OCI-LY3 (cell line): Measurements from ENCODE around the gene CFAP44.

Source experiments
- EZH2phosphoT487 ChIP-seq: fragments of 200-600 bp; shearing (Covaris generic); IDR thresholded peaks from 2 replicates; pipeline ENCODE4 v1.6.1; 2018; ENCODE audit warnings: antibody characterized with exemption, mixed run types, low read depth
- TF ChIP-seq, protein P1 (sequence below): fragments of 200-600, 300-600 bp; sonication (generic); IDR thresholded peaks from 2 replicates; pipeline ENCODE4 v1.5.1; 2014; ENCODE audit warnings: antibody characterized with exemption, low read length, low read depth

DNA sequence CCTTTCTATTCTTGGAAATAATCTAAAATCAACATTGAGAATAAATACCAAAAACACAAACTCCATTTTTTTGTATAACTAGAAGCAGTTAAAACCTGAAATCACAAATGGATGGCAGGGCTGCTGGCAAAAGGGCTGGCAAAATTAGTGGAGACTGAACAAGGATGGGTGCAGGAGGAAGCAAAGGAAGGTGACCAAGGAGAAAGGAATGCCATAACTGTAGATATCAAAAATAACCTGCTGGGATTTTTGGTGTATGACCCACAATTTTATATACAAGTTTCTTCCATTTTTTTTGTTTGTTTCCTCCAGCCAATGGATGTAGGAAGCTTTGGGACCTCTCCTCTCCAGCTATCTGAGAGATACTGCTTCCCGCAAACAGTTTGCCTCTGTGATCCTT lies 12.7 kb downstream of the CFAP44 start:
- TF ChIP-seq, protein P1, sequence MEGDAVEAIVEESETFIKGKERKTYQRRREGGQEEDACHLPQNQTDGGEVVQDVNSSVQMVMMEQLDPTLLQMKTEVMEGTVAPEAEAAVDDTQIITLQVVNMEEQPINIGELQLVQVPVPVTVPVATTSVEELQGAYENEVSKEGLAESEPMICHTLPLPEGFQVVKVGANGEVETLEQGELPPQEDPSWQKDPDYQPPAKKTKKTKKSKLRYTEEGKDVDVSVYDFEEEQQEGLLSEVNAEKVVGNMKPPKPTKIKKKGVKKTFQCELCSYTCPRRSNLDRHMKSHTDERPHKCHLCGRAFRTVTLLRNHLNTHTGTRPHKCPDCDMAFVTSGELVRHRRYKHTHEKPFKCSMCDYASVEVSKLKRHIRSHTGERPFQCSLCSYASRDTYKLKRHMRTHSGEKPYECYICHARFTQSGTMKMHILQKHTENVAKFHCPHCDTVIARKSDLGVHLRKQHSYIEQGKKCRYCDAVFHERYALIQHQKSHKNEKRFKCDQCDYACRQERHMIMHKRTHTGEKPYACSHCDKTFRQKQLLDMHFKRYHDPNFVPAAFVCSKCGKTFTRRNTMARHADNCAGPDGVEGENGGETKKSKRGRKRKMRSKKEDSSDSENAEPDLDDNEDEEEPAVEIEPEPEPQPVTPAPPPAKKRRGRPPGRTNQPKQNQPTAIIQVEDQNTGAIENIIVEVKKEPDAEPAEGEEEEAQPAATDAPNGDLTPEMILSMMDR, result no peak
- TF ChIP-seq EZH2phosphoT487, result no peak
